ENCODE data around the gene PLAU. TPM values are rescaled to one million over a fixed set of nuclear protein-coding genes. Genes with fewer than 3 reads are reported as not detected.

PLAU gene
- 142 to 163 TPM (median 157 TPM) in 5 replicates for total RNA-seq (2022; extraction: Qiagen RNA extraction; ENCODE audit: low read depth)

GRCh38 chr10:73910764-73911552 is at the start of gene PLAU:
Gene PLAU (plus strand): TSS chr10:73911132. CDS start chr10:73911556, 424 bp downstream.

GRCh38 chr10:73874267-73875138 is 36.4 kb upstream of the PLAU start, which contains the start of gene CAMK2G:
Gene CAMK2G (minus strand): TSS chr10:73874555. CDS start chr10:73874461, 94 bp downstream.

Other genes starting within 250 kb of the PLAU start
- 1.8 to 3.0 TPM (median 2.8 TPM) in 5 replicates for gene AGAP5, start 213.0 kb upstream of the PLAU start, total RNA-seq (2022; extraction: Qiagen RNA extraction; ENCODE audit: low read depth)
- gene SEC24C, start 166.8 kb upstream of the PLAU start, total RNA-seq (2022; extraction: Qiagen RNA extraction; ENCODE audit: low read depth): 46.1 to 67.9 TPM (median 63.6 TPM) in 5 replicates
- 60.0 to 72.9 TPM (median 72.1 TPM) in 5 replicates for gene CHCHD1, start 129.1 kb upstream of the PLAU start, total RNA-seq (2022; extraction: Qiagen RNA extraction; ENCODE audit: low read depth)
- gene ZSWIM8, start 125.5 kb upstream of the PLAU start, total RNA-seq (2022; extraction: Qiagen RNA extraction; ENCODE audit: low read depth): 31.8 to 44.6 TPM (median 39.5 TPM) in 5 replicates
- 13.5 to 16.9 TPM (median 15.0 TPM) in 5 replicates for gene NDST2, start 99.5 kb upstream of the PLAU start, total RNA-seq (2022; extraction: Qiagen RNA extraction; ENCODE audit: low read depth)
- 17.3 to 21.1 TPM (median 19.1 TPM) in 5 replicates for gene CAMK2G, start 36.6 kb upstream of the PLAU start, total RNA-seq (2022; extraction: Qiagen RNA extraction; ENCODE audit: low read depth)
- 96.9 to 148 TPM (median 129 TPM) in 5 replicates for gene VCL, start 87.0 kb downstream of the PLAU start, total RNA-seq (2022; extraction: Qiagen RNA extraction; ENCODE audit: low read depth)
- 28.5 to 37.2 TPM (median 34.8 TPM) in 5 replicates for gene AP3M1, start 239.7 kb downstream of the PLAU start, total RNA-seq (2022; extraction: Qiagen RNA extraction; ENCODE audit: low read depth)
- gene ADK, start 240.1 kb downstream of the PLAU start, total RNA-seq (2022; extraction: Qiagen RNA extraction; ENCODE audit: low read depth): 32.0 to 38.3 TPM (median 34.7 TPM) in 5 replicates